K562 (cell line): Measurements from ENCODE around the gene UBE3D. TPM values are rescaled to one million over a fixed set of nuclear protein-coding genes. Genes with fewer than 3 reads are reported as not detected.
A peak's percentile ranks its signal among the peaks of the same experiment; 100 is the strongest.

Experiments
- CBFB ChIP-seq: sonication (generic); formaldehyde crosslinking; IDR thresholded peaks from 2 replicates; pipeline ENCODE4 v1.4.0; 2020; ENCODE audit warnings: mild to moderate bottlenecking, missing genetic modification reagents
- DDX20 ChIP-seq: fragments of 450-650 bp; IDR thresholded peaks from 2 replicates; pipeline ENCODE4 v1.6.1; 2016; ENCODE audit warnings: missing genetic modification characterization, low read depth, mild to moderate bottlenecking, missing compliant biosample characterization, moderate library complexity
- HDAC3 ChIP-seq: fragments of 450-650 bp; IDR thresholded peaks from 2 replicates; pipeline ENCODE4 v1.6.1; 2018; ENCODE audit warnings: borderline replicate concordance, mild to moderate bottlenecking, moderate library complexity; ENCODE audit not compliant: partially characterized antibody
- HEY1 ChIP-seq: fragments of 250-450 bp; sonication (Bioruptor Pico); IDR thresholded peaks from 2 replicates; pipeline ENCODE4 v1.5.0; 2020; ENCODE audit warnings: mild to moderate bottlenecking, moderate library complexity, borderline replicate concordance
- HINFP ChIP-seq: fragments of 450-650 bp; conservative IDR thresholded peaks from 2 replicates; pipeline ENCODE4 v1.6.1; 2016; ENCODE audit warnings: missing genetic modification characterization, low read depth, mild to moderate bottlenecking, control low read depth, missing compliant biosample characterization
- KDM5B ChIP-seq: fragments of 200-600 bp; sonication (generic); IDR thresholded peaks from 2 replicates; pipeline ENCODE4 v1.6.1; 2012; ENCODE audit warnings: low read depth, mild to moderate bottlenecking, moderate library complexity, low read length, control low read depth, inconsistent platforms; ENCODE audit not compliant: insufficient replicate concordance
- KLF10 ChIP-seq: fragments of 250-450 bp; sonication (Bioruptor Pico); IDR thresholded peaks from 2 replicates; pipeline ENCODE4 v1.6.1; 2021; ENCODE audit warnings: matching md5 sums
- NR2C1 ChIP-seq, 2 experiments: fragments of 450-650 bp; IDR thresholded peaks; 2 replicates each; pipeline ENCODE4 v1.6.1; 2017; ENCODE audit warnings: mild to moderate bottlenecking in 2 of 2, antibody characterized with exemption in 1 of 2, inconsistent platforms in 1 of 2, missing compliant biosample characterization in 1 of 2, missing genetic modification characterization in 1 of 2
- TAF15 ChIP-seq: fragments of 200-400 bp; formaldehyde crosslinking; IDR thresholded peaks from 2 replicates; pipeline ENCODE4 v1.6.1; 2017; ENCODE audit warnings: mild to moderate bottlenecking, low read depth, low read length, moderate library complexity
- TFE3 ChIP-seq: fragments of 450-650 bp; formaldehyde crosslinking; IDR thresholded peaks from 2 replicates; pipeline ENCODE4 v1.4.0; 2020; ENCODE audit warnings: mild to moderate bottlenecking, mixed read lengths
- TRIM28 ChIP-seq: fragments of 450-650 bp; IDR thresholded peaks from 2 replicates; pipeline ENCODE4 v1.6.1; 2017
- ZFP91 ChIP-seq: sonication (generic); formaldehyde crosslinking; IDR thresholded peaks from 2 replicates; pipeline ENCODE4 v1.8.0; 2022; ENCODE audit warnings: mild to moderate bottlenecking, missing genetic modification reagents
- ZNF282 ChIP-seq: sonication (generic); formaldehyde crosslinking; IDR thresholded peaks from 2 replicates; pipeline ENCODE4 v1.8.1; 2023; ENCODE audit warnings: missing genetic modification reagents
- polyA plus RNA-seq, 8 experiments: library from polyadenylated mRNA; depleted of rRNA in 4 of 8; stranded (reverse) in 5 of 8; unstranded in 3 of 8; fragments of >200 nt; fragmentation: Nextera tagmentation in 2 of 8; fragmentation: Illumina TruSeq in 1 of 8; extraction: Ambion mirVana in 2 of 8; extraction: Trizol in 1 of 8; gene quantifications; 2 replicates each; pipeline versions ENCODE4 v1.2.1 to v1.2.3, GENCODE V29; 2011 to 2014; ENCODE audit warnings: inconsistent platforms in 1 of 8, missing spikeins in 1 of 8
- total RNA-seq, 7 experiments: library from RNA; depleted of rRNA in 6 of 7; stranded (reverse); fragments of >200 nt in 6 of 7; fragmentation: Illumina TruSeq in 2 of 7; extraction: Trizol in 2 of 7; gene quantifications; 2 replicates each; pipeline versions ENCODE4 v1.2.1 to v1.2.3, GENCODE V29; 2011 to 2021; ENCODE audit warnings: low replicate concordance in 1 of 7
- TF ChIP-seq, protein P1 (sequence below): conservative IDR thresholded peaks from 2 replicates; pipeline ENCODE4 v1.6.1; 2011; ENCODE audit warnings: low read depth, mild to moderate bottlenecking, low read length; ENCODE audit not compliant: control insufficient read depth
- TF ChIP-seq, protein P2 (sequence below): fragments of 450-650 bp; formaldehyde crosslinking; IDR thresholded peaks from 2 replicates; pipeline ENCODE4 v1.4.0; 2020; ENCODE audit warnings: mild to moderate bottlenecking
- TF ChIP-seq, protein P3 (sequence below): sonication (generic); formaldehyde crosslinking; IDR thresholded peaks from 2 replicates; pipeline ENCODE4 v1.8.1; 2023; ENCODE audit warnings: mild to moderate bottlenecking, missing genetic modification reagents, moderate library complexity

UBE3D gene
- total and polyA plus RNA-seq, 9 of the 15 experiments (the other 6 are each of a cell fraction or from before 2014, with no cell fraction given) = 9.4 to 17.6 (median 11.9) TPM

GRCh38 chr6:83067448-83068439, 2.1 kb upstream of the UBE3D start, which contains the start of gene DOP1A (continued):
- TF ChIP-seq ZFP91 (no peak), KDM5B (peak; percentile 50), TAF15 (no peak), HINFP (tag) (no peak), ZNF282 (no peak), CBFB (no peak), DDX20 (no peak), HEY1 (no peak), NR2C1 (IDR thresholded peaks at IDR 0.05) (no peak), NR2C1 (tag; IDR thresholded peaks at IDR 0.05) (no peak), KLF10 (CRISPR knock-in tag) (no peak), TFE3 (CRISPR knock-in tag) (no peak), HDAC3 (no peak), TRIM28 (no peak)
- TF ChIP-seq, protein P1, sequence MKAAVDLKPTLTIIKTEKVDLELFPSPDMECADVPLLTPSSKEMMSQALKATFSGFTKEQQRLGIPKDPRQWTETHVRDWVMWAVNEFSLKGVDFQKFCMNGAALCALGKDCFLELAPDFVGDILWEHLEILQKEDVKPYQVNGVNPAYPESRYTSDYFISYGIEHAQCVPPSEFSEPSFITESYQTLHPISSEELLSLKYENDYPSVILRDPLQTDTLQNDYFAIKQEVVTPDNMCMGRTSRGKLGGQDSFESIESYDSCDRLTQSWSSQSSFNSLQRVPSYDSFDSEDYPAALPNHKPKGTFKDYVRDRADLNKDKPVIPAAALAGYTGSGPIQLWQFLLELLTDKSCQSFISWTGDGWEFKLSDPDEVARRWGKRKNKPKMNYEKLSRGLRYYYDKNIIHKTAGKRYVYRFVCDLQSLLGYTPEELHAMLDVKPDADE = no peak
- TF ChIP-seq, protein P2, sequence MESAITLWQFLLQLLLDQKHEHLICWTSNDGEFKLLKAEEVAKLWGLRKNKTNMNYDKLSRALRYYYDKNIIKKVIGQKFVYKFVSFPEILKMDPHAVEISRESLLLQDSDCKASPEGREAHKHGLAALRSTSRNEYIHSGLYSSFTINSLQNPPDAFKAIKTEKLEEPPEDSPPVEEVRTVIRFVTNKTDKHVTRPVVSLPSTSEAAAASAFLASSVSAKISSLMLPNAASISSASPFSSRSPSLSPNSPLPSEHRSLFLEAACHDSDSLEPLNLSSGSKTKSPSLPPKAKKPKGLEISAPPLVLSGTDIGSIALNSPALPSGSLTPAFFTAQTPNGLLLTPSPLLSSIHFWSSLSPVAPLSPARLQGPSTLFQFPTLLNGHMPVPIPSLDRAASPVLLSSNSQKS (CRISPR knock-in tag) = no peak
- TF ChIP-seq, protein P3, sequence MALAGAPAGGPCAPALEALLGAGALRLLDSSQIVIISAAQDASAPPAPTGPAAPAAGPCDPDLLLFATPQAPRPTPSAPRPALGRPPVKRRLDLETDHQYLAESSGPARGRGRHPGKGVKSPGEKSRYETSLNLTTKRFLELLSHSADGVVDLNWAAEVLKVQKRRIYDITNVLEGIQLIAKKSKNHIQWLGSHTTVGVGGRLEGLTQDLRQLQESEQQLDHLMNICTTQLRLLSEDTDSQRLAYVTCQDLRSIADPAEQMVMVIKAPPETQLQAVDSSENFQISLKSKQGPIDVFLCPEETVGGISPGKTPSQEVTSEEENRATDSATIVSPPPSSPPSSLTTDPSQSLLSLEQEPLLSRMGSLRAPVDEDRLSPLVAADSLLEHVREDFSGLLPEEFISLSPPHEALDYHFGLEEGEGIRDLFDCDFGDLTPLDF (CRISPR knock-in tag) = no peak; the same call in 1 of the 2 replicates
